Loucy (cell line): ENCODE measurements around the gene CYSTM1.

Source experiments
- EZH2phosphoT487 ChIP-seq: fragments of 200-600 bp; IDR thresholded peaks from 2 replicates; pipeline ENCODE4 v1.6.1; 2018; ENCODE audit warnings: antibody characterized with exemption, mild to moderate bottlenecking, moderate library complexity, borderline replicate concordance
- TF ChIP-seq, protein P1 (sequence below): fragments of 200-600 bp; sonication (generic); conservative IDR thresholded peaks from 2 replicates; pipeline ENCODE4 v1.5.1; 2014; ENCODE audit warnings: mild to moderate bottlenecking, antibody characterized with exemption, low read length

DNA sequence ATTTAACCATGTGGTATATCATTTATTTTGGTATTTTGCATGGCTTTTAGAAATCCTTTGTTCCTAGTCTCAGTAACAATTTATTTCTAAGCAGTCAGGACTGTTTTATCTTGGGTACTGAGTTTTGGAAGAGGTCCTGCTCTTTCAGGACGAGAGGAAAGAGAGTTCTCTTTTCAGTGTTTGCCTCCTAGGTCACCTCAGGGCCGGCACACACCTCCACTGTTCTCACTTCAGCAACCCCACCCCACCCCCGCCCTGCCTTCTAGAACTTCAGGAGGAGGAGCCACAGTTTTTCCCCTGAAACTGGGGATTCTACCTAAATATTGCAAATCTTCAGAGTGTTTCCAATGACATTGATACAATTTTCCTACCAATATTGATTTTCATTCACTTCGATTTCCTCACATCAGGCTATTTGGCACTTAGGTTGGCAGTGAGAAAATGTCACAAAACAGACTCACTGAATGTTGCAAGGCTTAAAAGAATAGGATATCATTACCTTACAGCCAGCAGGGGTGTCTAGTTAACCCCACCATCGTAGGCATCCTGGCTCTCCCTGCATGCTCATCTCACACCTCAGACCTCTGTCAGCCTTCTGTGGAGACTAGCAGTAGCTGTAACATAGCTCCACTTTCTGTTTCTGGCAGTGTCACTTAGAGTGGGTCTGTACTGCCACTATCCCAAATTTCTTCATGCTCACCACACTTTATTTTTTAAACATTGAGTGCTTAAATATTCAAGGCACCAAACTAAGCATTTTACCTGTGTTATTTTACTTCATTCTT lies 43.8 kb upstream of the CYSTM1 start:
- TF ChIP-seq, protein P1, sequence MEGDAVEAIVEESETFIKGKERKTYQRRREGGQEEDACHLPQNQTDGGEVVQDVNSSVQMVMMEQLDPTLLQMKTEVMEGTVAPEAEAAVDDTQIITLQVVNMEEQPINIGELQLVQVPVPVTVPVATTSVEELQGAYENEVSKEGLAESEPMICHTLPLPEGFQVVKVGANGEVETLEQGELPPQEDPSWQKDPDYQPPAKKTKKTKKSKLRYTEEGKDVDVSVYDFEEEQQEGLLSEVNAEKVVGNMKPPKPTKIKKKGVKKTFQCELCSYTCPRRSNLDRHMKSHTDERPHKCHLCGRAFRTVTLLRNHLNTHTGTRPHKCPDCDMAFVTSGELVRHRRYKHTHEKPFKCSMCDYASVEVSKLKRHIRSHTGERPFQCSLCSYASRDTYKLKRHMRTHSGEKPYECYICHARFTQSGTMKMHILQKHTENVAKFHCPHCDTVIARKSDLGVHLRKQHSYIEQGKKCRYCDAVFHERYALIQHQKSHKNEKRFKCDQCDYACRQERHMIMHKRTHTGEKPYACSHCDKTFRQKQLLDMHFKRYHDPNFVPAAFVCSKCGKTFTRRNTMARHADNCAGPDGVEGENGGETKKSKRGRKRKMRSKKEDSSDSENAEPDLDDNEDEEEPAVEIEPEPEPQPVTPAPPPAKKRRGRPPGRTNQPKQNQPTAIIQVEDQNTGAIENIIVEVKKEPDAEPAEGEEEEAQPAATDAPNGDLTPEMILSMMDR, result no peak
- no peak for TF ChIP-seq EZH2phosphoT487
